Astrocyte (in vitro differentiated cells and primary cell): ENCODE data around the gene WSCD1. TPM values are rescaled to one million over a fixed set of nuclear protein-coding genes. Genes with fewer than 3 reads are reported as not detected.

Source experiments
- DNase-seq: peaks from one replicate; pipeline ENCODE4 v3.0.0-alpha.2; 2010; ENCODE audit warnings: low read depth
- FAIRE-seq: peaks from 2 replicates; lab custom pipeline; 2011; peaks lifted over from hg19 to GRCh38; lab: Jason Lieb, UNC
- H2AFZ ChIP-seq: 2 replicates; pipeline ENCODE4 v1.6.0; 2012; ENCODE audit warnings: low read depth, low read length, inconsistent platforms
- H3K27ac ChIP-seq: 2 replicates; pipeline ENCODE4 v1.5.1; 2011; ENCODE audit warnings: low read depth, low read length, inconsistent platforms
- H3K27me3 ChIP-seq: 2 replicates; pipeline ENCODE4 v1.6.0; 2011; ENCODE audit warnings: low read length, inconsistent platforms; ENCODE audit not compliant: insufficient read depth
- H3K36me3 ChIP-seq: 2 replicates; pipeline ENCODE4 v1.5.1; 2011; ENCODE audit warnings: low read length, inconsistent platforms; ENCODE audit not compliant: insufficient read depth
- H3K4me1 ChIP-seq: 2 replicates; pipeline ENCODE4 v1.5.1; 2011; ENCODE audit warnings: low read length, inconsistent platforms; ENCODE audit not compliant: insufficient read depth
- H3K4me2 ChIP-seq: 2 replicates; pipeline ENCODE4 v1.6.0; 2012; ENCODE audit warnings: low read length, inconsistent platforms
- H3K4me3 ChIP-seq: 2 replicates; pipeline ENCODE4 v1.5.1; 2011; ENCODE audit warnings: low read depth, mild to moderate bottlenecking, low read length, inconsistent platforms; ENCODE audit not compliant: insufficient read depth
- H3K79me2 ChIP-seq: 2 replicates; pipeline ENCODE4 v1.6.0; 2012; ENCODE audit warnings: mild to moderate bottlenecking, low read length, inconsistent platforms; ENCODE audit not compliant: insufficient read depth
- H3K9ac ChIP-seq: 2 replicates; pipeline ENCODE4 v1.6.0; 2012; ENCODE audit warnings: mild to moderate bottlenecking, low read length, inconsistent platforms
- H3K9me3 ChIP-seq: 2 replicates; pipeline ENCODE4 v1.5.1; 2012; ENCODE audit warnings: low read depth, mild to moderate bottlenecking, low read length, inconsistent platforms; ENCODE audit not compliant: insufficient read depth
- H4K20me1 ChIP-seq: 2 replicates; pipeline ENCODE4 v1.6.0; 2012; ENCODE audit warnings: low read length, inconsistent platforms; ENCODE audit not compliant: insufficient read depth
- H3K27ac Mint-ChIP-seq: one replicate; pipeline ENCODE4 v1.8.0; 2021; ENCODE audit warnings: mild to moderate bottlenecking, mixed read lengths; ENCODE audit not compliant: unreplicated experiment
- H3K27me3 Mint-ChIP-seq: one replicate; pipeline ENCODE4 v1.8.0; 2021; ENCODE audit warnings: low read depth, mixed read lengths; ENCODE audit not compliant: unreplicated experiment
- H3K36me3 Mint-ChIP-seq: one replicate; pipeline ENCODE4 v1.8.0; 2021; ENCODE audit warnings: low read depth, mixed read lengths; ENCODE audit not compliant: unreplicated experiment
- H3K4me1 Mint-ChIP-seq: one replicate; pipeline ENCODE4 v1.8.0; 2021; ENCODE audit warnings: low read depth, mixed read lengths; ENCODE audit not compliant: unreplicated experiment
- H3K4me3 Mint-ChIP-seq: one replicate; pipeline ENCODE4 v1.8.0; 2021; ENCODE audit warnings: mild to moderate bottlenecking, moderate library complexity, mixed read lengths; ENCODE audit not compliant: unreplicated experiment
- H3K9me3 Mint-ChIP-seq: one replicate; pipeline ENCODE4 v1.8.0; 2021; ENCODE audit warnings: mild to moderate bottlenecking, mixed read lengths; ENCODE audit not compliant: unreplicated experiment
- CTCF ChIP-seq: IDR thresholded peaks from 2 replicates; pipeline ENCODE4 v1.5.1; 2011; ENCODE audit warnings: low read depth, mild to moderate bottlenecking, inconsistent platforms, low read length, moderate library complexity; ENCODE audit not compliant: insufficient read depth
- EZH2 ChIP-seq: IDR thresholded peaks from 2 replicates; pipeline ENCODE4 v1.6.1; 2012; ENCODE audit warnings: mild to moderate bottlenecking, low read length, inconsistent platforms; ENCODE audit not compliant: insufficient read depth
- total RNA-seq: library from RNA; stranded (reverse); gene quantifications from 2 replicates; pipeline ENCODE4 v1.2.1, GENCODE V29; 2021

Gene WSCD1
- total RNA-seq, 1 donor from 2014 or later = 3.9 TPM

DNA sequence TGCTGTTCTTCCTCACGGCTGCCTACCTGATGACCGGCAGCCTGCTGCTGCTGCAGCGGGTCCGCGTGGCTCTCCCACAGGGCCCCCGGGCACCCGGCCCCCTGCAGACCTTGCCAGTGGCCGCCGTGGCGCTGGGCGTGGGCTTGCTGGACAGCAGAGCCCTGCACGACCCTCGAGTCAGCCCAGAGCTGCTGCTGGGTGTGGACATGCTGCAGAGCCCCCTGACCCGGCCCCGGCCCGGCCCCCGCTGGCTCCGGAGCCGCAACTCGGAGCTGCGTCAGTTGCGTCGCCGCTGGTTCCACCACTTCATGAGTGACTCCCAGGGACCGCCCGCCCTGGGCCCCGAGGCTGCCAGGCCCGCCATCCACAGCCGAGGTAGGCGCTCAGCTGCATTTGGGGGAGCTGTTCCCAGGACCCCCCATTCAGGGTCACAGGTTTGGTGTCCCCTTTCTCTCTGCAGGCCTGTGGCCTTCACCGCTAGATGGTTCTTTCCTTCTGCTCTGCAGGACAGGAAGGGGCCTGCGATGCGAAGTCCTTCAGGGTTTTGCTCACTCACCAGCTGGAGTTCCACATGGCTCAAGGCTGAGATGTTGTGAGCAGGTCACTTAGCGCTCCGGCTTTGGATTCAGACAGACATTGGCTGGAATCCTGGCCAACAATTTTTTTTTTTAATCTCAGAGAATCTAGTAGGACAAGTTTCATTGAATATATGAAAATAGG, 10.7 kb downstream of the WSCD1 start:
- no peak for FAIRE-seq

DNA sequence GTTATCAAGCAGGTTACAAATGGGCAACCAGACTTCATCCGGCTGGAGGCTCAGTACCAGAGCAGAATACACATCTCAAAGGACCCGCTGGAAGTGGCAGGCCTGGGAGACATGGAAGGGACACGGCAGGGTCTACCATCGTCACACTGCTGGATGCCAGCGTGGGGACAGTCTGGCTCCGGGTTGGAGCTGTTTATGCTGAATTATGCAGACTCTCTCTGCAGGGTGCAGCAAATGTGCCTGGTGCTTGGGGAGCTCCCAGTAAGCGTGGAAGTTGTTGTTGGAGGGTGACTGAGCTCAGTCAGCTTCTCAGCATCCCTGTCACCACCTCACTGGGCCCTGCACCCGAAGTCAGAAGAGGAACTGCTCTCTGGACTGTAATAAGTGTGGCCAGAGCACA, 12.2 kb downstream of the WSCD1 start:
- no peaks in the 10 kb centered on the region for H4K20me1 ChIP-seq
- no peaks in the 10 kb centered on the region for H3K79me2 ChIP-seq
- no peaks in the 10 kb centered on the region for H3K9me3 ChIP-seq
- no peak overlapping the region for H3K4me2 ChIP-seq
- H3K27ac ChIP-seq = no peak overlapping the region
- no peak overlapping the region for H3K9ac ChIP-seq
- H3K27me3 Mint-ChIP-seq = peaks cover 30% of the 10 kb centered on the region
- no peak overlapping the region for H3K27ac Mint-ChIP-seq
- no peaks in the 10 kb centered on the region for H3K9me3 Mint-ChIP-seq
- no peak overlapping the region for H3K4me3 ChIP-seq
- no peak overlapping the region for H2AFZ ChIP-seq
- FAIRE-seq = no peak
- no peak for DNase-seq
- no peaks in the 10 kb centered on the region for H3K4me1 Mint-ChIP-seq
- H3K36me3 Mint-ChIP-seq = no peaks in the 10 kb centered on the region
- H3K27me3 ChIP-seq = peaks cover 7% of the 10 kb centered on the region
- H3K4me1 ChIP-seq = no peaks in the 10 kb centered on the region
- H3K4me3 Mint-ChIP-seq = no peak overlapping the region
- TF ChIP-seq CTCF (no peak), EZH2 (no peak)
- no peaks in the 10 kb centered on the region for H3K36me3 ChIP-seq

More for the DNA sequence above, 10.7 kb downstream of the WSCD1 start:
- no peaks in the 10 kb centered on the region for H3K9me3 ChIP-seq
- Mint-ChIP-seq H3K27ac (no peak overlapping the region), H3K4me1 (no peaks in the 10 kb centered on the region), H3K4me3 (no peak overlapping the region), H3K27me3 (peaks cover 34% of the 10 kb centered on the region), H3K36me3 (no peaks in the 10 kb centered on the region), H3K9me3 (no peaks in the 10 kb centered on the region)
- peaks cover 7% of the 10 kb centered on the region for H3K27me3 ChIP-seq
- H3K9ac ChIP-seq = no peak overlapping the region
- H2AFZ ChIP-seq = no peak overlapping the region
- H3K27ac ChIP-seq = no peak overlapping the region
- no peaks in the 10 kb centered on the region for H4K20me1 ChIP-seq
- no peaks in the 10 kb centered on the region for H3K79me2 ChIP-seq
- TF ChIP-seq EZH2 (no peak), CTCF (no peak)
- H3K4me2 ChIP-seq = no peak overlapping the region
- no peak overlapping the region for H3K4me3 ChIP-seq
- no peaks in the 10 kb centered on the region for H3K4me1 ChIP-seq
- DNase-seq = no peak
- H3K36me3 ChIP-seq = no peaks in the 10 kb centered on the region
